NCI-H345 treated with DMSO at 0.1 percent for 48 hours (cell line): ENCODE data around the gene ZNF618.

Source experiments
- DNase-seq: peaks from one replicate; lab custom pipeline; 2025; ENCODE audit not compliant: unreplicated experiment; lab: John Stamatoyannopoulos, UW

The ZNF618 gene

DNA sequence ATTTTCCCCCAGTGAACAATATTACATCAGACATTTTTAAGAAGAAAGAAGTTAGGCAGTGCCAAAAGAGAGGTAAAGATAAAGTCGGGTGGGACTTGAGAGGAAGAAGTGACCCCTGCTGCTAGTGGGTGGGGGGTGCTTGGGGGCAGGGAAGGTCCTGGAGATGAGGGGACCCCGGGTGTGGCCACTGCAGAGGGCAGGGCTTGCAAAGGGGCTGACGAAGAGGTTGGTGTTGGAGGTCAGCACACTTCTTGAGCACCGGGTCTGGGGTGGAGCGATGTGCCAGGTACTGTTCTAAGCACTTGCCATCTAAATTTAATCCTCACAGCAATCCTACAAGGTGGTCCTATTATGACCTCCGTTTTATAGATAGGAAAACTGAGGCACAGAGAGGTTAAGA is 140.0 kb downstream of the ZNF618 start:
- no peak for DNase-seq

DNA sequence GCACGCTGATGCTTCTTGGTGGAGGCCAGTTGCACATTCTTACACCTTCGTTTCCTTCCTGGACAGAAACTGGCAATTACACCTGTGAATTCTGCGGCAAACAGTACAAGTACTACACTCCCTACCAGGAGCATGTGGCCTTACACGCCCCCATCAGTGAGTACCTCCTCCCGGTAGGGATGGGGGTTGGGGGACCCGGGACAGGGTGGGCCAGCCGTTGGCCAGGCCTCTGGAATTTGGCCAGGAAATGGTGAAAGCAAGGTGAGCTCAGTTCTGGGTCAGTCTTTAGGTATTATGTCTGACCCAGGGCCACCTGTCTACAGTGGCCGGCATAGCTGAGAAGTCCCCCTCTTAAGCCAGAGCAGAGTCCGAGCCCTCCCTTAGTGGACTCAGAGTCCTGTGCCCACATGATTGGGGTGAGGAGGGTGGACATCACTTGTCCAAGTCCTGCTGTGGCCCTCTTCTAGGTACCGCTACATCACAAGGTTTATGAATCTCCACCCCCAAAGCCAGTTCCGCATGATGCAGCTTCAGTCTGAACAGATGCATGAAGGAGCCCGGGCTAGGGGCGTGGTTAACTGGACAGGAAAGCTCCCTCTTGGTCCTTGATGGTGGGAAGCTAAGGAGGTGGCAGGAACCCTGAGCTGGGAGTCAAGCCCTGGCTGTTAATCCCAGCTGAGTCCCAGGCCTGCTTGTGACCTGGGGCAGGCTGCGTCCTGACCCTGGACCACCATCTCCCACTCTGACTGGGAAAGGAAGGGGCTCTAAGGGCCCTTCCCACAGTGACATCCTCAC is 140.7 kb downstream of the ZNF618 start:
- DNase-seq: no peak

DNA sequence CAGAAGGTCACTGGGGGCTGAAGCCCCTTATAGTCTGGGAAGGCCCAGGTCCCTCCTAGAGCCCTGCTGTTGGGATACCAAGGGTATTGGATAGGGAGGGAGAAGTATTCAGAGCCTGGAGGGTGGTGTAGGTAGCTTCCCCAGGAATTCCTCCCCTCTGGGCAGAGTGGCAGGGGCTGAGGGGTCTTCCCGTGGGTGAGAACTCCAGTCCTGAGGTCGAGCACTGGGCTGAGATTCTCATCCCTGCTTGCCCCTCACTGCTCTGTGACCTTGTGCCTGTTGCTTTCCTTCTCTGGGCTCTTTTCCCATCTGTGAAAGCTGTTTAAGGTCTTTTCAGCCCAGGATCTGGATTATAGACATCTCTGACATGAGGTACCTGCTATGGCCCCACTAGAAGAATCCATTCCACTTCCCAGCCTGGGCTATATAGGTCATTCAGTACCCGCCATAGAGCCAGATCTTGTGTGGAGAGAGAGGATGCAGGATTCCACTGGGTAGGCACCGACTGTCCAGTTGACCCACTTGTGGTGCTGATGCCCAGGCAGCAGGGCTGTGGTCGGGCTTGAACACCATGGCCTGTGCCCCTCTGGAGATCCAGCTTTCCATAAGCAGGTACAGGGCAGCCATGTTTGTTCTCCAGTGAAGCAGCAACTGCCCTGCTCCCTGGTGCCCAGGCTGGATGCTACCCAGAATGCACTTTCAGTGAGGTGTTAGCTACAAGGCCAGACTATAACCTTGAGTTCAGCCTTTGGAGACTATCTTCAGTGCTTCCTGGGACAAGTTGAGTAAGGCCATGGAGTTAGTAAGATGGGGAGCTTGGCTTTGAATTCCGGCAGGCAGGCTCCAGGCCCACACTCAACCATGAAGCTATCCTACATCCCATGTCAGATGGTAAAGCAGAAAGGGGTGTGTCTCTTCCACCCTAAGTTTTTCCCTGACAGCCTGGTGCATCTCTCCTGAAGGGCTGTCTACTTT is 141.9 kb downstream of the ZNF618 start:
- DNase-seq: no peak

DNA sequence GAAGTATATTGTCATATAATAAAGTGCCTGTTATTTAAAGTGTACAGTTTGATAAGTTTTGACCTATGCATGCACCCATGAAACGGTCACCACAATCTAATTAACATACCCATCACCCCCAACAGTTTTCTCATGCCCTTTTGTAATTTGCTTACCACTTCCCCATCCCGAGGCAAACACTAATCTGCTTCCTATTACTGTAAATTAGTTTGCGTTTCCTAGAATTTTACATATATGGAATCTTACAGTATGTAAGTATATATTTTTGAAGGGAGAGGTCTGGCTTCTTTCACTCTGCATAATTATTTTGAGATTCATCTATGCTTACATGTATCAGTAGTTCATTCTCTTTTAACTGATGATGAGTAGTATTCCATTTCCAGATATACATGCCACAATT is 145.5 kb downstream of the ZNF618 start:
- no peak for DNase-seq

DNA sequence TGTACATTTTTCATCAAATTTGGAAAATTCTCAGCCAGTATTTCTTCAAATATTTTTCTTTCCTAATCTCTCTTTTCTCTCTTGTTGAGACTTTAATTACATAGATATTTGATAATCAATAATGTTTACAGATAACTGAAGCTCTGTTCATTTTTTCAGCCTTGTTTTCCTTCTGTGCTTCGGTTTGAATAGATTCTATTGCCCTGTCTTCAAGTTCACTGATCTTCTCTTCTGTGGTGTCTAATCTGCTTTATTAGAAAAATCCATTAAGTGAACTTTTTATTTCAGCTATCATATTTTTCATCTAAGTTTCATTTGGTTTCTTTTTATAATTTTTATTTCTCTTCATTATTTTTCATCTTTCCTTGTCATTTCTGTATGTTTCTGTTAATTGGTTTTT is 147.9 kb downstream of the ZNF618 start:
- DNase-seq: no peak

DNA sequence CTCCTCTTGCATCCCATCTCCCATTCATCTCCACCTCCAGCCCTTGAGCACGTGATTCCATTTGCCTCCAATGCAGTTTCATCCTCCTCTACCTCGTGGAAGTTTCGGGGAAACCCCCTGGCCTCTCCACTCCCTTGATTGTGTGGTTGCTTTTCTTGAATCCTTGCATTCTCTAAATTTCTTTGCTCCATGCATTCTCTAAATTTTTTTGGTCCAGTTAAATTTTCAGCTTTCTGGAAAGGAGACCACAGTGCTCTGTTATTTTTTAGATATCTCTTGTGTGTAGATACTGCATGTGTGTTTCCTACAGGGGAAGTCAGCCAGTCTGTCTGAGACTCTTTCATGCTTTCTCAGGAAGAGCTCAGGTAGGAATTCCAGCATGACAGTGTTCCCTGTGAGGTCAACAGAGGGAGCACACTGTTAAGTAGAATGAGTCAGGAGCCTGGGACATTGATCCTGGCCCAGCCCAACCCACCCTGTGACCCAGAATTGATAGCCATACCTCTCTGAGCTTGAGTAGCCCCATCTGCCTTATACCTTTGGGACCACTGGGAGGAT is 149.2 kb downstream of the ZNF618 start:
- DNase-seq: no peak

DNA sequence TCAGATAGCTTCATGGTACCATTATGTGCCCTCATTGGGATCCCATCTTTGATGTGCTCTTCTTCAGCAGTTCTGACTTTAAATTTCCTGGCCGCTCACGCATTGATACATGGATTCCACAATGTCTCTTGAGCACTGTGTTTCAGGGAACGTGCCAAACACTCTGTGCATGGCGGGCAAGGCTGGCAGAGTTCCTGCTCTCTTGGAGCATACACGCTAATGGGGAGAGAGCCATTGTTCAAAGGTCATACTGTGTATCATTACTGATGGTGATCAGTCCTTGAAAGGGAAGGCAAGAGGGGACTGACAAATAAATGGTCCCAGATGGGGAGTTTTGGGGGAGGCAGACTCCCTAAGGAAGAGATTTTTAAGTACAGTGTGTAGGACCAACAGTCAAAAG is 149.7 kb downstream of the ZNF618 start:
- DNase-seq: no peak

DNA sequence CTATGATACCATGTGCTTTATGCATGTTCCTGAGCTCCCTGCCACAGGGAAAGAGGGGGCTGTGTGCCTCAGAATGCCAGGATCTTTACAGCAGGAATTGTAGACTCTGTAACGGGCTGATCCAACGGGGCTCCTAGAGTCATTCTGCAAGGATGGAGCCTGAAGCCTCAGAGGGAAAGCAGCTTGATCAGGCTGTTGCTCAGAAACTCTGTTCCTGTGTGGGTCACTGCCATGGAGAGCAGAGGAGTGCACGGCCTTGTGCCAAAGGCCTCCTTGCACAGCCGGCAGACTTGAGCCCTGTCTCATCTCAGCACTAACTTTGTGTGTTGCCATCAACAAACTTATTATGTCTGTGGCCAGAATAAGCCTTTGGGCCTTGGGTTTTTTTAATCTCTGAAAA is 150.2 kb downstream of the ZNF618 start:
- no peak for DNase-seq

DNA sequence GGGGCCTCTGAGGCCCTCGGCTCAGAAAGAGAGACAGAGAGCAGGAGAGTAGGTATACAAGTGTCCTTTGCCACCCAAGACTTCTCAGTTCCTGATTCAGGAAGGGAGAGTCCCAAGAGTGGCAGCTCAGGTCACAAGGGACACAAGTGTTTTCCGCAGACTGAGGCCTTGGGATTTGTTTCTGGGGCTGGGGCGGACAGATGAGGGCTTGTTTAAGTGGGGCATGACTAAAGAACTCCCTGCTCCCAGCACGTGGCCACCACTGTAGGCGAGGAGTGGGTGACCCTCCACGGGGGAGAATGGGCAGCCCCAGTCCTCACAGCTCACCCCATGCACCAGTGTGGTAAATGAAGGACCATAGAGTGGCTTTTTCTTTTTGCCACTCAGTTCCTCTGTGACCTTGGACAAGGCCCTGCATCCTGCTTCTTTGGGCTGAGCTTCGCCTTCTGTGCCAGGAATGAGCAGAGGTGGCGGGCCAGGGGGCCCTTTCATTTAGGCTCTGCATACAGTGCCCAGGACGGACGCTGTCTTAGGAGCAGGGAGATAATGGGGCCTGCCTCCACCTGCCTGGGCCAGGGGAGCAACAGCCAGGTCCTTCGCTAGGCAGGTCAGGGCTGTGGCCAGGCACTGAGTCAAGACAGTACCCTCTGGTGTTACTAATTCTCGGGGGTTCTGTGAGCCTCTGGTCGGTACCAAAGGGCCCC is 151.2 kb downstream of the ZNF618 start:
- DNase-seq: no peak

DNA sequence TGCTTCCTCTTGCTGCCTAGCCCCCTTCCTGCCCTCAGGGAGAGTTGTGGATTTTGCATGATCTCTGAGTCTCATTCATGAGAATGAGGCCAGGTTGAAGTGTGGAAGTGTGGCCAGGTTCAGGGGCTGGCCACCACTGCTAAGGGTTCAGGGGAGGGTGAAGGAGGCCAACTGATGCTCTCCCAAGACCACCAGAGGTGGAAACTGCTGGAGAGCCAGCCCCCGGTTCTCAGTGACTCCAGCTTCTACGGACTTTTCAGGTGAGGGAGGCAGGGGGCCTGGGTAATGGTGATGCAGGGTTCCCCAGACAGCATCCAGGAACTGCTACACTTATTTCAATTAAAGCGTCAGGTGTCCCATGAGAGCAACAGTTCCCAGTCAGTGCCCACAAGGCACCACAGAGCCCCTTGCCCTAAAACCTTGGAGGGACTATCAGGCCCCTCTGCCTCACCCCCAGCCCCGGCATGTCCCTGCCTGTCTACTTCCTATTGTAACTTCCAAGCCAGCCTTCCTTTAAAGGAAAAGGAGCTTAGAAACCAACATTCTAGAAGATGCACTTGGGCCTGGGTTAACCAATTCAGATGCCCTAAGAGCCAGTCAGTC is 151.9 kb downstream of the ZNF618 start:
- no peak for DNase-seq

DNA sequence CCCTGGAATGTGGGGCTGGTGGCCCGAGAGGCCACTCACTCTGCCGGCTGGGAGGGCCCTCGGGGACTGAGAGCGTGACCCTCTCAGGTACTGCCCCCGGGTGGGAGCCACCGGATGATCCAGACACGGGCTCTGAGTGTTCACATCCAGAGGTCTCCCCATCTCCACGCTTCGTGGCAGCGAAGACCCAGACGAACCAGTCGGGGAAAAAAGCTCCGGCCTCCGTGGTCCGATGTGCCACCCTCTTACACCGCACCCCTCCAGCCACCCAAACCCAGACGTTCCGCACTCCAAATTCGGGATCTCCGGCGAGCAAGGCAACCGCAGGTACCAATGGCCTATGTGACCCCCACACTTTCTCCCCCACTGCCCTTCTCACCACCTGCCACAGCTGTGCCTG is 152.5 kb downstream of the ZNF618 start:
- DNase-seq: no peak

DNA sequence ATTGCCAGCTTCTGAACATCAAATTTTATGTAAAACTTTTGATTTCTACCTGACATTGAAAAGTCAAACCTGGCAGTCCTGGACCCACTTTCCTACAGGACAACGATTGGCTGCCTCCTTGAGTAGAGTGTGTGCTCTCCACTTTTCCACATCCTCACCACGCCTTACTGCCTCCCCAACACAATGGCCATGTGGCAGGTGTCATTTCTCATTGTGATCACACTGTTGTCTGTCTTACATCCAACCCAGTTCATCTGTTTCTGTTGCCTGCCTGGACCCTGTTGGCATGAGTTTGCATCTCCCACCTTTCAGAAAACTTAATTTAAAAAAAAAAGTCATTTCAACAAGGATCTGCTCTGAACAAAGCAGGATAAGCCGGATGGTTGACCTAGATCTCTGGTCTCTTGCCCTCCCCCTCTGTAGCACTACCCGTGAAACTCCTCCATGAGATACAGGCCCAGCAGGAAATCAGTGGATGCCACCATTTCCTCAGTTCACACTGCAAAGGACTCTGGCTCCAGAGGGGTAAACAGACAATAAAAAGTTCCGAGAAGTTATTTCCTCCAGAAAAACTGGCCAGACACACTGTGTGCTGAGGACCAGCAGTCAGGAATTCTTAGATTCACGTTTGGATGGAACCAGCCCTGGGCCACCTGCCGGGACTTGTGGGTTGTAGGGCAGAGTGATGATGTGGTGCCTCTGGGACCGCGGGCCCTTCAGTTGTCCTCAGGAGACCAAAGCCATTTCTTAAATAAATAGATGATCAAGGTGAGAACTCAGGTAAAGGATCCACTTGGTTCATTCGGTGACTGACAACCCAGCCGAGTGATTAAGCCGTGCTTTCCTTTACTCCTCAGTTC is 153.4 kb downstream of the ZNF618 start:
- DNase-seq: no peak

DNA sequence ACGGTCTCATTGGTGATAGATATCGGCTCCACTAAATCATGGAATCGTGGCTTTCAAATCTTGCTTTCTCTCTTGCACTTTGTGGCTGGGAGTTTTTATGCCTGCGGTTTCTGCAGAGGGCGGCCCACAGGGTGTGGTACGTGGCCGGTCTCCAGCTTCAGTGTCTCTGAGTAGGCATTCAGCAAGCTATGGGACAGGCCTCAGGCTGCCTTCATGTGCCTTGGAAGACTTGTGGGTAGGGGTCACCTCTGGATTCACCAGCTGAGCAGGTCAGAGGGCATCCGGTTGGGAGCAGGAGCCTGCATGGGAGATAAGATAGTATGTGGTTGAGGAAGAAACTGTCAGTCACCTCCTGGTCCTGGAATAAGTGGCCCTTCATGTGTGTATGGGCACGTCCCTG is 154.3 kb downstream of the ZNF618 start:
- no peak for DNase-seq

DNA sequence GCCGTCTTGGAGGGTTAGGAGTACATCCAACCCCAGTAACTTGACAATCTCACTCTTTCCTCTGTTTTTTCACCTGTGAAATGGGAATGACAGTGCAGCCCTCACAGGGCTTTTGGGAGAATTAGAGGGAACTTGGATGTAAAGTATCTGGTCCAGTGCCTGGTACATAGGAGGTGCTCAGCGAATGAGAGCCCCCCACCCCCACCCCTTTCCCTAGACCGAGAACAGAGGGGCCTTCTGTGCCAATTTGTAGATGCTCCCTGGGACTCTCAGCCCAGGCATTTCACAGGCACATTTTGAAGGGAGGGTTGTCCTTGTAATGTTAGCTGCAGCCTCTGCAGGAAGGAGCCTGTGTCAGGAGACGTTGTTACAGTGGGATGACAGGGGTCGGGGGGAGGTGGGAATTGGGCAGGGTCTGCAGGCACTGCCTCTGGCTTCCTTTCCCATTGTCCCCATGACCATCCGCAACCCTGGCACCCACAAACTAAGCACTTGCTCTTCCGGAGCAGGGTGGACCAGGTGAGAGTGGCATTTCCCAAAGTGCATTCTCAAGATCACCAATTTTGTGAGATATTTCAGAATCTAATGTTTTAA is 155.0 kb downstream of the ZNF618 start:
- DNase-seq: no peak

DNA sequence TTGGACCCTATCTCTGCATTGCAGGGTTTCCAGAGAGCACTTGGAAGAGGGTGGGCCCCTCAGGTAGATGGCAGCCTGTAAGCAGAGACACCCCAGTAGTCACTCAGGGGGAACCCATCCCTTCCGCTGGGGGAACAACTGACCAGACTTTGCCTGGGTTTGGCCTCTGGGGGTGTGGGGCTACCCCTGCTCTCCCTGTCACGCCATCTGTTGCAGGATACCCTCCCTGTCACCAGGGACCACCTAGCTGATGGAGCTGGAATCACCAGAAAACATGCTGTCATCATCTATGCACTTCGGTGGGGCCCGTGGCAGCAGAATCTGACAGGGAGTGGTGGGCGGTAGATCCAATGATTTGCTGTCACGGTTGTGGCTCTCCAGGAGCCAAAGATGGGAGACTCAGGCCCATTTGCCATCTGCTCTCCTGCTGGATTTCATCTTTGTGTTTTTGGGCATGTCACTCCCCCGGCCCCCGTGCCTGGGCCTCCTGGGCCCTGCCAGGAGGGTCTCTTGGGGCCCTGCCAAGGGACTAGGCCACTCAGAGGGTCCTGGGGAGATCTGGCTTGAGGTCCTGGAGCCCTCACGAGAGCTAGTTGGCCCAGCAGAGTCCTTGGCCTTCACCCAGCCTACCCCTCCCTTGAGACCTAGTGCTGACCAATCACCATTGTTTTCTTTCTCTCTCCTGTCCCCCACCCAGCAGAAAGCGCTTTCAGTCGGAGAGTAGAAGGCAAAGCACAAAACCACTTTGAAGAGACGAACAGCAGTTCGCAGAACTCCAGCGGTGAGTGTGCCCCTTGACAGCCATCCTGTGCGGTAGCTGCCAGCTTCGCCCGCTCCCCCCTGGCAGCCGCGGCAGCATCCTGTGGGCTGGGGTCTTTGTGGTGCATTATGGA is 156.1 kb downstream of the ZNF618 start:
- DNase-seq: no peak

DNA sequence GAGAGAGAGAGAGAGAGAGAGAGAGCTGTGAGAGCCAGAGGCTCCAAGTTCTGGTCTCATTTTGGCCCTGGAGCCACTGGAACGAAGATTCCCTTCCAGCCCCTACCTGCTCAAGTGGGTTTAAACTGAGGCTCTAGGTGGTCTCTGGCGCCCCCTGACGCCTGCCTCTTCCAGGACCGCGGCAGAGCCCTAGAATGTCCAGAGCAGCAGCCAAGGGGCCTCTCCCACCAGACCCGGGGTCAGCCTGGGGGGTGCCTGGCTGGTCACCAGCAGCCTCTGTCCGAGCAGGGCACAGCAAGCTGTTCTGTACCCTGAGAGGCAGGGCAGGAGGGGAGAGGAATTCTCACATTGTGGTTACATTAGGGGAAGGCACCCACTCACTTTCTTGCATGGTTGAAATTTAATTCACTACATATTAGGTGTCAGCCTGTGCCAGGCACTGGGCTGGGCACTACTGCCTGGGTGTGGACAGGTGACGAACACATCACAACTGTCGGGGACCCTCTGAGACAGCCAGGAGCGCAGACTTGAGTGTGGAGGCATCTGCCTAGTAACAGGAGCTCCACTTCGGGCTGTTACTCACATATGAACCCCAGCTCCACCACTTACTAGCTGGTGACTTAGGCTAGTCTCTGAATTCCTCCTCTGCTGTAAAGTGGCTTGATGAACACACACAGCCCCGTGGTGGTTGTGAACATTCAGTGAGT is 157.4 kb downstream of the ZNF618 start:
- DNase-seq: no peak

DNA sequence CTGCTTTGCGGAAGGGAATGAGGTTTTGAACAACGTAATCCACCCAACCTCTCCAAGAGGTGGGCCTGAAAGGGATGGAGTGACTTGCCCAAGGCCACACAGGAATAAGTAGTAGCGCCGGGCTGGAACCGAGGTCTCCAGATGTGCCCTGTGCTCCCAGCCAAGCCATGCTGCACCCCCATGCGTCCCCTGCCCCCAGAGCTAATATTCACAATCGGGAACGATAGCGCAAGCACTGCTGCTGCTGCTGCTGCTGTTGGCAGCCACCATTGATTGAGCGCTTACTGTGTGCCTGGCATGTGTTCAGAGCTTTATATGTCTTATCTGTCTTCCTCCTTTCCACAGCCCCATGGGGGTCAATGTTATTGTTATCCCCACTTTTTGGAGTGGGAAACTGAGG is 158.1 kb downstream of the ZNF618 start:
- DNase-seq: no peak

DNA sequence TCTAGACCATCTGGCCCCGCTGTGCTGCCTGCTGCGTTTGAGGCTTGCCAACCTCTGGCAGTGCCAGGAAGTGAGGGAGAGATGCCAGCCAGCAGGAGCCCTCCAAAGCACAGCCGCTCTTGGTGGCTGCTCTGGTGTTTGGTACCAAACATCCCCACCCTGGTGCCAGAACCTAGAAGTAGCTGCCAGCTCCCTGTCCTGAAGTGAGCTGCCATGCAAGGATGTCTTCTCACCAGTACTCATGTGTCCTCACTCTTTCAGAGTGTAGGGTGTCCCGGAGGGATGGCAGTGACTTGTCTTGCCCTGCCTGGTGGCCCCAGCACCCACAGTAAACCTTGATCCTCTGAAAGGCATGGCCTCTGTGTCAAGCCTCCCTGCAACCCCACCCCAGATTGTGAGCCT is 158.6 kb downstream of the ZNF618 start:
- DNase-seq: no peak
